Vagina (tissue), 2 donors: ENCODE measurements around the gene ARHGAP10. TPM values are rescaled to one million over a fixed set of nuclear protein-coding genes. Genes with fewer than 3 reads are reported as not detected.

ENCODE experiments used
- DNase-seq, 2 donors: peaks; one replicate each; pipeline ENCODE4 v3.0.0-alpha.2; 2017; ENCODE audit errors: extremely low spot score in 2 of 2
- H3K27ac ChIP-seq: fragments of 200-600 bp; sonication (generic); one replicate; pipeline ENCODE4 v1.5.1; 2019
- H3K27me3 ChIP-seq: fragments of 200-600 bp; sonication (generic); one replicate; pipeline ENCODE4 v1.5.1; 2019
- H3K36me3 ChIP-seq, 2 donors: fragments of 200-600 bp; sonication (generic); one replicate each; pipeline ENCODE4 v1.5.1; 2017 to 2019
- H3K4me1 ChIP-seq: fragments of 200-600 bp; sonication (generic); one replicate; pipeline ENCODE4 v1.5.1; 2019
- H3K4me3 ChIP-seq, 2 donors: fragments of 200-600 bp; sonication (generic); 1 replicate in 1 of 2; 2 replicates in 1 of 2; pipeline ENCODE4 v1.5.1; 2016 to 2019
- H3K9me3 ChIP-seq: fragments of 200-600 bp; sonication (generic); one replicate; pipeline ENCODE4 v1.5.1; 2019
- CTCF ChIP-seq, 3 experiments: fragments of 450-650 bp in 2 of 3; fragments of 200-600 bp in 1 of 3; sonication (generic) in 1 of 3; IDR thresholded peaks; one replicate each; pipeline ENCODE4 v1.5.1; 2017 to 2019; ENCODE audit warnings: antibody characterized with exemption in 3 of 3, mild to moderate bottlenecking in 2 of 3, moderate library complexity in 2 of 3
- POLR2A ChIP-seq, 2 donors: fragments of 450-650 bp; IDR thresholded peaks; one replicate each; pipeline ENCODE4 v1.6.1; 2017; ENCODE audit warnings: antibody characterized with exemption in 2 of 2, mild to moderate bottlenecking in 2 of 2, moderate library complexity in 2 of 2
- POLR2AphosphoS5 ChIP-seq, 2 donors: sonication (generic); formaldehyde crosslinking; IDR thresholded peaks; one replicate each; pipeline ENCODE4 v1.9.0; 2017; ENCODE audit warnings: antibody characterized with exemption in 2 of 2, mild to moderate bottlenecking in 2 of 2, low read depth in 1 of 2; ENCODE audit not compliant: insufficient read depth in 1 of 2
- intact Hi-C: fragments of 100-400 bp; cut with DNase I; formaldehyde crosslinking; loops from one replicate; pipeline ENCODE4 v1.15.1; 2023
- total RNA-seq: library from RNA; depleted of rRNA; stranded (reverse); fragments of >200 nt; gene quantifications from one replicate; pipeline ENCODE4 v1.2.3, GENCODE V29; 2016

The ARHGAP10 gene
- total RNA-seq, 1 donor from 2014 or later, result 55.5 TPM

- DNase-seq, result no peak
Observed at GRCh38 chr4:147816382-147817254, 84.7 kb downstream of the ARHGAP10 start.

GRCh38 chr4:147820975-147821374 is 89.1 kb downstream of the ARHGAP10 start:
- H3K27ac ChIP-seq, result no peak overlapping the region

More at GRCh38 chr4:147816382-147817254, 84.7 kb downstream of the ARHGAP10 start:
- peak overlapping the region; percentile 18 for H3K27ac ChIP-seq
- H3K36me3 ChIP-seq, result no peaks in the 10 kb centered on the region
- intact Hi-C loops, result no loop called here
- no peak for TF ChIP-seq POLR2A (IDR thresholded peaks at IDR 0.05)
- TF ChIP-seq POLR2AphosphoS5 (IDR thresholded peaks at IDR 0.05; ENCODE audit: insufficient read depth in 1 of 2, low read depth in 1 of 2), result peak in 1 of 2 donors; percentile 63
- TF ChIP-seq CTCF (IDR thresholded peaks at IDR 0.05), result no peak
- H3K4me1 ChIP-seq, result peaks cover 67% of the 10 kb centered on the region
- H3K27me3 ChIP-seq, result no peaks in the 10 kb centered on the region
- H3K4me3 ChIP-seq, result no peak overlapping the region
- H3K9me3 ChIP-seq, result no peaks in the 10 kb centered on the region

GRCh38 chr4:147821555-147821954 is 89.7 kb downstream of the ARHGAP10 start:
- H3K36me3 ChIP-seq, result no peaks in the 10 kb centered on the region
- no peak overlapping the region for H3K4me3 ChIP-seq
- peak overlapping the region; percentile 27 for H3K27ac ChIP-seq
- peaks cover 55% of the 10 kb centered on the region for H3K4me1 ChIP-seq
- no peak for DNase-seq
- H3K9me3 ChIP-seq, result no peaks in the 10 kb centered on the region
- H3K27me3 ChIP-seq, result no peaks in the 10 kb centered on the region
- no peak for TF ChIP-seq POLR2A (IDR thresholded peaks at IDR 0.05)
- intact Hi-C loops, result loop anchor here (10.0 kb wide), 1 partner anchor 87 kb away; the partner anchor contains the start of gene ARHGAP10

More at GRCh38 chr4:147820975-147821374, 89.1 kb downstream of the ARHGAP10 start:
- Histone ChIP-seq H3K27me3 (no peaks in the 10 kb centered on the region), H3K4me1 (peaks cover 56% of the 10 kb centered on the region), H3K36me3 (no peaks in the 10 kb centered on the region), H3K4me3 (no peak overlapping the region), H3K9me3 (no peaks in the 10 kb centered on the region)
- no peak for TF ChIP-seq POLR2AphosphoS5 (IDR thresholded peaks at IDR 0.05; ENCODE audit: insufficient read depth in 1 of 2, low read depth in 1 of 2)
- no peak for TF ChIP-seq POLR2A (IDR thresholded peaks at IDR 0.05)
- no peak for TF ChIP-seq CTCF (IDR thresholded peaks at IDR 0.05)
- intact Hi-C loops, result loop anchor here (10.0 kb wide), 1 partner anchor 86 kb away; the partner anchor contains the start of gene ARHGAP10
- peak in 1 of 2 donors; percentile 71 for DNase-seq

GRCh38 chr4:147822128-147822527 is 90.2 kb downstream of the ARHGAP10 start:
- no peaks in the 10 kb centered on the region for H3K27me3 ChIP-seq
- H3K27ac ChIP-seq, result peak overlapping the region; percentile 27
- H3K4me3 ChIP-seq, result no peak overlapping the region
- no peak for DNase-seq
- no peaks in the 10 kb centered on the region for H3K9me3 ChIP-seq
- intact Hi-C loops, result loop anchor here (10.0 kb wide), 1 partner anchor 87 kb away; the partner anchor contains the start of gene ARHGAP10
- peaks cover 49% of the 10 kb centered on the region for H3K4me1 ChIP-seq
- H3K36me3 ChIP-seq, result no peaks in the 10 kb centered on the region
- no peak for TF ChIP-seq POLR2A (IDR thresholded peaks at IDR 0.05)
- TF ChIP-seq POLR2AphosphoS5 (IDR thresholded peaks at IDR 0.05; ENCODE audit: insufficient read depth in 1 of 2, low read depth in 1 of 2), result no peak
- no peak for TF ChIP-seq CTCF (IDR thresholded peaks at IDR 0.05)

- no peaks in the 10 kb centered on the region for H3K36me3 ChIP-seq
- H3K9me3 ChIP-seq, result no peaks in the 10 kb centered on the region
- H3K4me3 ChIP-seq, result no peak overlapping the region
- DNase-seq, result no peak
- H3K4me1 ChIP-seq, result peaks cover 56% of the 10 kb centered on the region
- TF ChIP-seq POLR2A (IDR thresholded peaks at IDR 0.05), result no peak
- TF ChIP-seq POLR2AphosphoS5 (IDR thresholded peaks at IDR 0.05; ENCODE audit: insufficient read depth in 1 of 2, low read depth in 1 of 2), result no peak
- TF ChIP-seq CTCF (IDR thresholded peaks at IDR 0.05), result no peak
- no peak overlapping the region for H3K27ac ChIP-seq
- intact Hi-C loops, result loop anchor here (10.0 kb wide), 1 partner anchor 88 kb away; the partner anchor contains the start of gene ARHGAP10
- no peaks in the 10 kb centered on the region for H3K27me3 ChIP-seq
Observed at GRCh38 chr4:147823130-147823529, 91.2 kb downstream of the ARHGAP10 start.
